GM12891 (cell line): ENCODE results near the gene TRIM75.
"Not testable (repeated sequence)": the region's sequence is repeated elsewhere in the genome, so short reads cannot be mapped to it uniquely, and the experiment has no call there.

Source experiments
- PAX5 ChIP-seq: IDR thresholded peaks from 2 replicates; pipeline ENCODE4 v1.6.1; 2011; ENCODE audit warnings: low read length, moderate library complexity, mild to moderate bottlenecking; ENCODE audit not compliant: insufficient read depth, severe bottlenecking
- POLR2A ChIP-seq: IDR thresholded peaks from 2 replicates; pipeline ENCODE4 v1.6.1; 2011; ENCODE audit warnings: low read depth, low read length, control low read depth
- POU2F2 ChIP-seq: IDR thresholded peaks from 2 replicates; pipeline ENCODE4 v1.6.1; 2011; ENCODE audit warnings: low read depth, mild to moderate bottlenecking, control low read depth, low read length, moderate library complexity
- SPI1 ChIP-seq: IDR thresholded peaks from 2 replicates; pipeline ENCODE4 v1.6.1; 2011; ENCODE audit warnings: low read depth, low read length, control low read depth
- TAF1 ChIP-seq: IDR thresholded peaks from 2 replicates; pipeline ENCODE4 v1.6.1; 2011; ENCODE audit warnings: low read depth, low read length, control low read depth

- TF ChIP-seq POLR2A, PAX5, TAF1, SPI1, POU2F2: not testable (repeated sequence)
Observed at GRCh38 chr4:165025782-165026181, 27.9 kb upstream of the TRIM75 start.
